ENCODE results near the gene PML.
A peak's percentile ranks its signal among the peaks of the same experiment; 100 is the strongest.
"Not testable (repeated sequence)": the region's sequence is repeated elsewhere in the genome, so short reads cannot be mapped to it uniquely, and the experiment has no call there.

PML gene

GRCh38 chr15:74040109-74040850 lies 45.8 kb downstream of the PML start:
- DNase-seq (ENCODE audit: low spot score): peak; percentile 11

- no peak for DNase-seq (ENCODE audit: low spot score)
Observed at GRCh38 chr15:74041311-74041756, 46.8 kb downstream of the PML start.

- no peak for DNase-seq (ENCODE audit: low spot score)
Observed at GRCh38 chr15:74041777-74042435, 47.4 kb downstream of the PML start.

GRCh38 chr15:74042603-74043424 lies 48.3 kb downstream of the PML start:
- DNase-seq (ENCODE audit: low spot score): no peak

GRCh38 chr15:74043425-74044266 lies 49.1 kb downstream of the PML start:
- no peak for DNase-seq (ENCODE audit: low spot score)

GRCh38 chr15:74044267-74045110 lies 50.0 kb downstream of the PML start:
- DNase-seq (ENCODE audit: low spot score): no peak

- no peak for DNase-seq (ENCODE audit: low spot score)
Observed at GRCh38 chr15:74045184-74045583, 50.7 kb downstream of the PML start.

GRCh38 chr15:74045636-74046274 lies 51.2 kb downstream of the PML start:
- DNase-seq (ENCODE audit: low spot score): no peak

GRCh38 chr15:74046275-74046674 lies 51.8 kb downstream of the PML start:
- DNase-seq (ENCODE audit: low spot score): no peak

- no peak for DNase-seq (ENCODE audit: low spot score)
Observed at GRCh38 chr15:74050127-74050526, 55.6 kb downstream of the PML start.

- DNase-seq (ENCODE audit: low spot score): no peak
Observed at GRCh38 chr15:74050556-74051234, 56.2 kb downstream of the PML start.

- not testable (repeated sequence) for DNase-seq (ENCODE audit: low spot score)
Observed at GRCh38 chr15:74052271-74053260, 58.0 kb downstream of the PML start.

- no peak for DNase-seq (ENCODE audit: low spot score)
Observed at GRCh38 chr15:74053517-74053916, 59.0 kb downstream of the PML start.

GRCh38 chr15:74053941-74054529 lies 59.5 kb downstream of the PML start:
- DNase-seq (ENCODE audit: low spot score): peak; percentile 70

- no peak for DNase-seq (ENCODE audit: low spot score)
Observed at GRCh38 chr15:74055804-74056203, 61.3 kb downstream of the PML start.

GRCh38 chr15:74056330-74056729 lies 61.8 kb downstream of the PML start:
- DNase-seq (ENCODE audit: low spot score): not testable (repeated sequence)

- DNase-seq (ENCODE audit: low spot score): not testable (repeated sequence)
Observed at GRCh38 chr15:74059050-74059833, 64.7 kb downstream of the PML start.

Measured in LoVo (cell line).